Mesenchymal stem cell (in vitro differentiated cells and primary cell): ENCODE measurements around the gene ENPP4.

ENCODE experiments used
- DNase-seq: peaks from one replicate; pipeline ENCODE4 v3.0.0-alpha.2; 2013
- H2AFZ ChIP-seq: one replicate; pipeline ENCODE4 v1.6.1; 2013; ENCODE audit warnings: low read depth, mild to moderate bottlenecking, control low read depth, inconsistent platforms, low read length, moderate library complexity
- H2AK5ac ChIP-seq: 2 replicates; pipeline ENCODE4 v1.6.1; 2013; ENCODE audit warnings: low read length, moderate library complexity, mild to moderate bottlenecking, inconsistent platforms; ENCODE audit not compliant: severe bottlenecking
- H2BK120ac ChIP-seq: one replicate; pipeline ENCODE4 v1.6.1; 2013; ENCODE audit warnings: low read depth, mild to moderate bottlenecking, inconsistent platforms, low read length, moderate library complexity
- H2BK12ac ChIP-seq, 2 experiments: one replicate each; pipeline ENCODE4 v1.6.1; 2013; ENCODE audit warnings: inconsistent platforms in 2 of 2, low read length in 2 of 2, mild to moderate bottlenecking in 2 of 2, moderate library complexity in 2 of 2, control low read depth in 1 of 2
- H2BK15ac ChIP-seq: one replicate; pipeline ENCODE4 v1.6.1; 2013; ENCODE audit warnings: mild to moderate bottlenecking, low read depth, inconsistent platforms; ENCODE audit not compliant: poor library complexity, severe bottlenecking
- H2BK5ac ChIP-seq: 2 replicates; pipeline ENCODE4 v1.6.1; 2013; ENCODE audit warnings: low read depth, mild to moderate bottlenecking, low read length, control low read depth, inconsistent platforms; ENCODE audit not compliant: poor library complexity, severe bottlenecking
- H3K14ac ChIP-seq, 2 experiments: one replicate each; pipeline ENCODE4 v1.6.1; 2013; ENCODE audit warnings: inconsistent platforms in 2 of 2, low read length in 2 of 2, control low read depth in 1 of 2, mild to moderate bottlenecking in 1 of 2, moderate library complexity in 1 of 2
- H3K18ac ChIP-seq, 2 experiments: one replicate each; pipeline ENCODE4 v1.6.1; 2013; ENCODE audit warnings: inconsistent platforms in 2 of 2, low read length in 2 of 2, control low read depth in 1 of 2, low read depth in 1 of 2, mild to moderate bottlenecking in 1 of 2
- H3K23ac ChIP-seq, 2 experiments: one replicate each; pipeline ENCODE4 v1.6.1; 2013; ENCODE audit warnings: inconsistent platforms in 2 of 2, low read length in 2 of 2, mild to moderate bottlenecking in 2 of 2, moderate library complexity in 2 of 2, control low read depth in 1 of 2
- H3K27ac ChIP-seq: 2 replicates; pipeline ENCODE4 v1.5.1; 2013; ENCODE audit warnings: mild to moderate bottlenecking, moderate library complexity, low read length, control low read depth, inconsistent platforms; ENCODE audit not compliant: poor library complexity, severe bottlenecking
- H3K27me3 ChIP-seq, 2 experiments: 2 replicates each; pipeline versions ENCODE4 v1.6.1 to v1.7.0; 2013; ENCODE audit warnings: low read length in 2 of 2, mild to moderate bottlenecking in 2 of 2, moderate library complexity in 2 of 2, control low read depth in 1 of 2, inconsistent platforms in 1 of 2; ENCODE audit not compliant: control insufficient read depth in 1 of 2, insufficient read depth in 1 of 2
- H3K36me3 ChIP-seq, 2 experiments: 2 replicates each; pipeline versions ENCODE4 v1.6.1 to v1.7.0; 2013; ENCODE audit warnings: low read length in 2 of 2, control low read depth in 1 of 2, inconsistent platforms in 1 of 2, low read depth in 1 of 2, mild to moderate bottlenecking in 1 of 2; ENCODE audit not compliant: insufficient read depth in 2 of 2, control insufficient read depth in 1 of 2
- H3K4ac ChIP-seq, 2 experiments: one replicate each; pipeline ENCODE4 v1.6.1; 2013; ENCODE audit warnings: inconsistent platforms in 2 of 2, low read length in 2 of 2, mild to moderate bottlenecking in 2 of 2, moderate library complexity in 2 of 2, control low read depth in 1 of 2, low read depth in 1 of 2
- H3K4me1 ChIP-seq: 2 replicates; pipeline ENCODE4 v1.6.1; 2013; ENCODE audit warnings: low read depth, low read length, control low read depth; ENCODE audit not compliant: control insufficient read depth, insufficient read depth
- H3K4me2 ChIP-seq: 2 replicates; pipeline ENCODE4 v1.6.1; 2013; ENCODE audit warnings: low read length, mild to moderate bottlenecking, inconsistent platforms; ENCODE audit not compliant: poor library complexity, severe bottlenecking
- H3K4me3 ChIP-seq, 2 experiments: 2 replicates each; pipeline versions ENCODE4 v1.5.1 to v1.7.0; 2013; ENCODE audit warnings: low read length in 2 of 2, mild to moderate bottlenecking in 2 of 2, control low read depth in 1 of 2, low read depth in 1 of 2; ENCODE audit not compliant: insufficient read depth in 1 of 2
- H3K79me1 ChIP-seq: replicated peaks from 2 replicates; pipeline ENCODE4 v1.6.1; 2013; ENCODE audit warnings: mild to moderate bottlenecking, control low read depth, low read length, inconsistent platforms; ENCODE audit not compliant: poor library complexity, severe bottlenecking
- H3K9ac ChIP-seq: 2 replicates; pipeline ENCODE4 v1.7.0; 2013; ENCODE audit warnings: mild to moderate bottlenecking, low read length, moderate library complexity
- H3K9me3 ChIP-seq: 2 replicates; pipeline ENCODE4 v1.7.0; 2013; ENCODE audit warnings: mild to moderate bottlenecking, low read length; ENCODE audit not compliant: control insufficient read depth
- H4K8ac ChIP-seq: one replicate; pipeline ENCODE4 v1.6.1; 2013; ENCODE audit warnings: inconsistent platforms, mild to moderate bottlenecking, low read length, moderate library complexity
- H4K91ac ChIP-seq: one replicate; pipeline ENCODE4 v1.6.1; 2013; ENCODE audit warnings: mild to moderate bottlenecking, low read length, inconsistent platforms
- WGBS: methylation state at CpG from one replicate; pipeline ENCODE4 v1.1.7; 2013; ENCODE audit warnings: mixed read lengths; 5-methylcytosine and 5-hydroxymethylcytosine counted together

Gene ENPP4

GRCh38 chr6:46134216-46134615, 4.4 kb downstream of the ENPP4 start:
- Histone ChIP-seq H3K18ac (no peak overlapping the region), H2BK120ac (no peak overlapping the region), H2AK5ac (no peak overlapping the region), H3K4me3 (no peak overlapping the region), H4K8ac (no peak overlapping the region), H3K14ac (no peak overlapping the region), H3K4ac (no peak overlapping the region), H3K9ac (no peak overlapping the region), H3K4me1 (peaks cover 9% of the 10 kb centered on the region), H3K79me1 (no peaks in the 10 kb centered on the region), H2BK15ac (no peak overlapping the region), H3K27ac (no peak overlapping the region), H2BK12ac (no peak overlapping the region), H3K27me3 (peaks cover 0 to 21% of the 10 kb centered on the region in 2 experiments), H3K23ac (no peak overlapping the region), H4K91ac (no peak overlapping the region), H2AFZ (no peak overlapping the region), H2BK5ac (no peak overlapping the region), H3K4me2 (no peak overlapping the region), H3K9me3 (no peaks in the 10 kb centered on the region), H3K36me3 (no peaks in the 10 kb centered on the region)
- DNase-seq: no peak
- 94% methylated on average over 1 of the region's 2 CpGs for WGBS

DNA sequence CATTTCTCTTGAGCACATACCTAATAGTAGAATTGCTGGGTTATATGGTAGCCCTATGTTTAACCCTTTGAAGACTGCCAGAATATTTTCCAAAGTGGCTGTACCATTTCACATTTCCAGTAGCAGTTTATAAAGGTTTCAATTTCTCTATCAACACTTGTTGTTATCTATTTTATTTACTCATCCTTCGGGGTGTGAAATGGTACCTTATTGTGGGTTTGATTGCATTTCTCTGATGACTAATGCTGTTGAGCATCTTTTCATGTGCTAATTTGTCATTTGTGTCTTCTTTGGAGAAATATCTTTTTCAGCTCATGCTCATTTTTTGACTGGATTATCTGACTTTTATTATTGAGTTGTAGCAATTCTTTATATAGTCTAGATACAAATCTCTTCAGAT, 5.4 kb downstream of the ENPP4 start:
- Histone ChIP-seq H3K9ac (no peak overlapping the region), H3K4me2 (no peak overlapping the region), H2BK15ac (no peak overlapping the region), H4K8ac (no peak overlapping the region), H3K23ac (no peak overlapping the region), H4K91ac (no peak overlapping the region), H2AK5ac (no peak overlapping the region), H3K27ac (no peak overlapping the region), H3K36me3 (no peaks in the 10 kb centered on the region), H3K18ac (no peak overlapping the region), H3K4me3 (no peak overlapping the region), H3K9me3 (no peaks in the 10 kb centered on the region), H3K14ac (no peak overlapping the region), H2AFZ (no peak overlapping the region), H2BK5ac (no peak overlapping the region), H3K27me3 (peaks cover 0 to 18% of the 10 kb centered on the region in 2 experiments), H2BK12ac (no peak overlapping the region), H3K79me1 (no peaks in the 10 kb centered on the region), H3K4me1 (peaks cover 2% of the 10 kb centered on the region), H3K4ac (no peak overlapping the region), H2BK120ac (no peak overlapping the region)
- WGBS: 100% methylated on average over 1 of the region's 1 CpG
- DNase-seq: no peak

DNA sequence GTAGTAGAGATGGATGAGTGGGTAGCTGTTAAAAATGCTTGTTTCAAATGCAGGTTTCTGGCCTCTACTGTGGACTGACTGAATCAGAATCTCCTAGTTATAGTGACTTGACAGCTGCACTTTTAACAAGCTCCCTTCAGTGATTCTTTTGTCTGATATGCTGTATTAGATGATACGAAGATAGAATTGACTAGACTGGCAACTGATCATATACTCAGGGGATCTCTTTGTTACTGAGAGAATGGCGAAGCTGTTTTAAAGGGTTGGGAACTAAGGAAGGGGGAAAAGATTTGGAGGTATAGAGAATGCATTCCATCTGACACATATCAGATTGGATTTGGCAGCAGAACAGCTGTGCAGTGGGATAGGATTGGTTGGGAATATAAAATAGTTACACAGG, 7.0 kb downstream of the ENPP4 start:
- H3K36me3 ChIP-seq: no peaks in the 10 kb centered on the region
- no peak overlapping the region for H3K4me2 ChIP-seq
- H3K9me3 ChIP-seq: no peaks in the 10 kb centered on the region
- H3K4ac ChIP-seq: no peak overlapping the region
- H2BK120ac ChIP-seq: no peak overlapping the region
- H2BK15ac ChIP-seq: no peak overlapping the region
- DNase-seq: no peak
- H2AK5ac ChIP-seq: no peak overlapping the region
- H3K27ac ChIP-seq: no peak overlapping the region
- H3K4me3 ChIP-seq: no peak overlapping the region
- 77% methylated on average over 2 of the region's 2 CpGs for WGBS
- H4K8ac ChIP-seq: no peak overlapping the region
- H3K4me1 ChIP-seq: no peaks in the 10 kb centered on the region
- no peak overlapping the region for H2AFZ ChIP-seq
- H3K14ac ChIP-seq: no peak overlapping the region
- H3K23ac ChIP-seq: no peak overlapping the region
- no peak overlapping the region for H2BK12ac ChIP-seq
- H3K79me1 ChIP-seq: no peaks in the 10 kb centered on the region
- peaks cover 0 to 18% of the 10 kb centered on the region in 2 experiments for H3K27me3 ChIP-seq
- H2BK5ac ChIP-seq: no peak overlapping the region
- no peak overlapping the region for H4K91ac ChIP-seq
- H3K18ac ChIP-seq: no peak overlapping the region
- H3K9ac ChIP-seq: no peak overlapping the region

GRCh38 chr6:46137387-46137786, 7.6 kb downstream of the ENPP4 start:
- H2AFZ ChIP-seq: no peak overlapping the region
- no peak overlapping the region for H3K4me2 ChIP-seq
- no peaks in the 10 kb centered on the region for H3K79me1 ChIP-seq
- 63% methylated on average over 2 of the region's 2 CpGs for WGBS
- H3K4ac ChIP-seq: no peak overlapping the region
- no peak overlapping the region for H3K27ac ChIP-seq
- no peak overlapping the region for H2BK5ac ChIP-seq
- H4K8ac ChIP-seq: no peak overlapping the region
- H2BK15ac ChIP-seq: no peak overlapping the region
- no peak overlapping the region for H2BK120ac ChIP-seq
- H4K91ac ChIP-seq: no peak overlapping the region
- no peak for DNase-seq
- no peaks in the 10 kb centered on the region for H3K9me3 ChIP-seq
- H3K4me1 ChIP-seq: no peaks in the 10 kb centered on the region
- H3K27me3 ChIP-seq: peaks cover 0 to 18% of the 10 kb centered on the region in 2 experiments
- H3K23ac ChIP-seq: no peak overlapping the region
- H3K4me3 ChIP-seq: no peak overlapping the region
- H2AK5ac ChIP-seq: no peak overlapping the region
- no peak overlapping the region for H2BK12ac ChIP-seq
- no peak overlapping the region for H3K9ac ChIP-seq
- H3K14ac ChIP-seq: no peak overlapping the region
- no peaks in the 10 kb centered on the region for H3K36me3 ChIP-seq
- H3K18ac ChIP-seq: no peak overlapping the region
